GM12873 (cell line): ENCODE data around the gene TFEB.

Experiments
- CTCF ChIP-seq: IDR thresholded peaks from 2 replicates; pipeline ENCODE4 v1.5.1; 2012; ENCODE audit warnings: low read depth, mild to moderate bottlenecking, moderate library complexity, low read length, control low read depth; ENCODE audit not compliant: insufficient read depth; ENCODE audit errors: missing control alignments

Gene TFEB

GRCh38 chr6:41705996-41706835, 29.2 kb downstream of the TFEB start:
- TF ChIP-seq CTCF, result peak; percentile 96

DNA sequence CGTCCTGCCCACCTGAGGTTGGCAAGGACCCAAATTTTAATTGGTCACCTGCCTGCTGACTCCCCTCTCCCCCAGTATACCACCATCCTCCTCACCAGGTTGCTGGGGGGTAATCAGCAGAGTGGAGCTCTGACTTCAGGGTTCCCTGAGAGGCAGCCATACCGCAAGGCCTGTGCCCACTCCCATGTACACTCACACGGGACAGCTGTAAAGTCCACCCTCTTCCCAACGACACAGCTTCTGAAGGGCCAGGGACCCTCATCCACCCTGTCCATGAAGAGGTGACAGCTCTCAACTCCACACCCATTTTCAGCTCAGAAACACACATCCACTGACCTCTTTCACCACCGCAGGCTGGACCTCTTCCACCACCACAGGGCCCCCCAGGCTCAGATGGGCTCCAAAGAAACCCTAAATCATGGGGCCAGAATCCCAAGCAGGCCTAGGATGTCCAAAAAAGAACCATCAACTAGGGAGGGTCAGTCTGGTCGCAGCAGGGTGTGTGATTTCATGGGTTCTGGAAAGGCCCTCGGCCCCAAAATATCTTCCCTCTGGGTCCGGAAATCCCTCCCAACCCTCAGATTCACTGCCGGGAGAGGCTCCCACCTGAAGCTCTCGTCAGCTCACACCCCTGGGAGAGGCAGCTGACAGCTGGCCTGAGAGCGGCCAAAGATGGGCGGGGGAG, 30.0 kb downstream of the TFEB start:
- no peak for TF ChIP-seq CTCF

DNA sequence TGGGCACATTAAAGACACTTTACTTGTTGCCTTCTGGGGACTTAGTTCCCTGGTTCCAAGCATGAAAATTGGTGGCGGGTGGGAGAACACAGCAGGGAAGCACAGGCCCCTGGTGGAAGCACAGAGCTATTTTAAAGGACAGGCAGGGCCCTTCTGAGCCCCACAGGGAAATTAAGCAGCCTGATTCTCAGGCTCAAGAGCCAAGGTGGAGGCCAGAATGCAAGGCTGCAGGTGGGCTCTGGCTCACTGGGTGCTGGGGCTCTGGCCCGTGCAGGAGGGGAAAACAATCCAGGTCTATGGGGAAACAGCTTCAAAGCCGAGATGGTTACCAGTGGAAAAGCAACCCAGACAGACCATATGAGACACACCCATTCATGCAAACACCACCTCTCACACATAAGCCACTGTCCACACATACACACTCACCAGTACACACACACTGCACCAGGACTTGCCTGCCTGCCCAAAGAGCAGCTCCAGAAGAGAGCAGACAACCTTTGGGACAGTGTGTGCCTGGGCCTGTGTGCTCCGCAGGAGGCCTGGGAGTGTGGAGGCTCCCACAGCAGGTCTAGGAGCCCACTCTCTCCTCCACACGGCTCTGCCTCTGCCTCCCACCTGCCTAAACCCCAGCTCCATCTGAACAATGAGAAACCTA, 30.6 kb downstream of the TFEB start:
- no peak for TF ChIP-seq CTCF

DNA sequence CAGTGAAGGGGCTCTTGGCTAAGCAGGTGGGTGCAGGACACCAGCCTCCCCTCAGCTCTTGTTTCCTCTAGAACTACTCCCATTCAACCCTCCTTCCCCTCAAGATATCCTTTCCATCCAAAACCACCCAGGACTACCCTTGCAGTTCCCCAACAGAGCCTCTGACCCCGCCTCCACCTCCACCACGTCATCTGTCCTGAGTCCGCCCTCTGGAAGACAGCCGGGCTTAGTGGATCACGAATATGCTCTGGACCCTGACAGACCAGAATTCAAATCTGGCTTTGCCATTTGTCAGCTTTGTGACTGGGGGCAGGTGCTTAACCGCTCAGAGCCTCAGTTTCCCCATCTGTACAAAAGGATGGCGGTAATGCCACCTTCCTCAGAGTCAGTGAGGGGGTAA, 31.4 kb downstream of the TFEB start:
- no peak for TF ChIP-seq CTCF

GRCh38 chr6:41702771-41703494, 32.5 kb downstream of the TFEB start:
- no peak for TF ChIP-seq CTCF

- TF ChIP-seq CTCF, result no peak
These were observed 33.2 kb downstream of the TFEB start for GRCh38 chr6:41702089-41702745.
